Measurements from ENCODE around the gene B3GNT3. TPM values are rescaled to one million over a fixed set of nuclear protein-coding genes. Genes with fewer than 3 reads are reported as not detected.

Gene B3GNT3
- polyA plus RNA-seq, 1 experiment, result not detected

GRCh38 chr19:17826508-17827056 lies 31.6 kb downstream of the B3GNT3 start:
- H3K27ac ChIP-seq (ENCODE audit: low read depth, low read length), result no peak overlapping the region
- ChIA-PET POLR2A (no interaction called here), CTCF (no interaction called here)
- peaks cover 6% of the 10 kb centered on the region; the same call in 1 of the 2 replicates for H3K9me3 ChIP-seq (ENCODE audit: control insufficient read depth, insufficient read depth, low read length)
- no peak for DNase-seq (ENCODE audit: low read depth, low spot score)
- TF ChIP-seq CTCF (IDR thresholded peaks at IDR 0.05; ENCODE audit: low read depth, low read length), result no peak
- peaks cover 20% of the 10 kb centered on the region for H3K27me3 ChIP-seq (ENCODE audit: control insufficient read depth, insufficient read depth, low read length)
- no peak overlapping the region for H3K4me3 ChIP-seq (ENCODE audit: low read depth, low read length)

- POLR2A ChIA-PET, result interaction anchor here (0.7 kb wide), 1 partner anchor 110 kb away, joined by 5 read pairs; the partner anchor contains the start of gene MAP1S
- H3K4me3 ChIP-seq (ENCODE audit: low read depth, low read length), result peak overlapping the region; percentile 37
- peaks cover 7% of the 10 kb centered on the region for H3K27me3 ChIP-seq (ENCODE audit: control insufficient read depth, insufficient read depth, low read length)
- TF ChIP-seq CTCF (IDR thresholded peaks at IDR 0.05; ENCODE audit: low read depth, low read length), result no peak
- H3K27ac ChIP-seq (ENCODE audit: low read depth, low read length), result no peak overlapping the region
- H3K9me3 ChIP-seq (ENCODE audit: control insufficient read depth, insufficient read depth, low read length), result peaks cover 6% of the 10 kb centered on the region; the same call in 1 of the 2 replicates
- CTCF ChIA-PET, result interaction anchor here (0.6 kb wide), 1 partner anchor 29 kb away, joined by 3 read pairs; no protein-coding TSS in a partner anchor
- no peak for DNase-seq (ENCODE audit: low read depth, low spot score)
Observed at GRCh38 chr19:17829855-17830566, 35.1 kb downstream of the B3GNT3 start.

GRCh38 chr19:17830567-17831418 lies 35.9 kb downstream of the B3GNT3 start:
- POLR2A ChIA-PET, result interaction anchor here (0.9 kb wide), 1 partner anchor 29 kb away, joined by 6 read pairs; the partner anchor contains the start of gene RPL18A
- H3K4me3 ChIP-seq (ENCODE audit: low read depth, low read length), result peak overlapping the region; percentile 45

GRCh38 chr19:17831419-17831888 lies 36.5 kb downstream of the B3GNT3 start:
- TF ChIP-seq CTCF (IDR thresholded peaks at IDR 0.05; ENCODE audit: low read depth, low read length), result no peak
- Histone ChIP-seq H3K27ac (ENCODE audit: low read depth, low read length) (no peak overlapping the region), H3K27me3 (ENCODE audit: control insufficient read depth, insufficient read depth, low read length) (peaks cover 2% of the 10 kb centered on the region), H3K9me3 (ENCODE audit: control insufficient read depth, insufficient read depth, low read length) (peaks cover 6% of the 10 kb centered on the region; the same call in 1 of the 2 replicates), H3K4me3 (ENCODE audit: low read depth, low read length) (peak overlapping the region; percentile 45; the same call in 1 of the 2 replicates)
- ChIA-PET POLR2A (interaction anchor here (0.9 kb wide), 1 partner anchor 28 kb away, joined by 6 read pairs; the partner anchor contains the start of gene RPL18A), CTCF (no interaction called here)
- no peak for DNase-seq (ENCODE audit: low read depth, low spot score)

More at GRCh38 chr19:17830567-17831418, 35.9 kb downstream of the B3GNT3 start:
- CTCF ChIA-PET, result interaction anchor here (0.5 to 0.6 kb wide), 2 partner anchors 17 to 28 kb away, joined by 3 to 4 read pairs; partner anchors contain the start of gene JAK3
- Histone ChIP-seq H3K27ac (ENCODE audit: low read depth, low read length) (no peak overlapping the region), H3K9me3 (ENCODE audit: control insufficient read depth, insufficient read depth, low read length) (peaks cover 6% of the 10 kb centered on the region; the same call in 1 of the 2 replicates), H3K27me3 (ENCODE audit: control insufficient read depth, insufficient read depth, low read length) (peaks cover 2% of the 10 kb centered on the region)
- DNase-seq (ENCODE audit: low read depth, low spot score), result no peak
- TF ChIP-seq CTCF (IDR thresholded peaks at IDR 0.05; ENCODE audit: low read depth, low read length), result no peak

Data from AG04450 (cell line).